Ovary (tissue), 3 donors: ENCODE results near the gene ADCY5.

Experiments
- POLR2A ChIP-seq: fragments of 450-650 bp; IDR thresholded peaks from one replicate; pipeline ENCODE4 v1.6.1; 2017; ENCODE audit warnings: antibody characterized with exemption, mild to moderate bottlenecking, moderate library complexity
- TF ChIP-seq, protein P1 (sequence below), 3 donors: fragments of 450-650 bp in 2 of 3; fragments of 200-600 bp in 1 of 3; IDR thresholded peaks; one replicate each; pipeline versions ENCODE4 v1.5.1 to v1.8.0; 2016 to 2022; ENCODE audit warnings: antibody characterized with exemption in 3 of 3, mild to moderate bottlenecking in 1 of 3
- donor health status: DM: no; HTN: no; CAD: no.

- TF ChIP-seq, protein P1, sequence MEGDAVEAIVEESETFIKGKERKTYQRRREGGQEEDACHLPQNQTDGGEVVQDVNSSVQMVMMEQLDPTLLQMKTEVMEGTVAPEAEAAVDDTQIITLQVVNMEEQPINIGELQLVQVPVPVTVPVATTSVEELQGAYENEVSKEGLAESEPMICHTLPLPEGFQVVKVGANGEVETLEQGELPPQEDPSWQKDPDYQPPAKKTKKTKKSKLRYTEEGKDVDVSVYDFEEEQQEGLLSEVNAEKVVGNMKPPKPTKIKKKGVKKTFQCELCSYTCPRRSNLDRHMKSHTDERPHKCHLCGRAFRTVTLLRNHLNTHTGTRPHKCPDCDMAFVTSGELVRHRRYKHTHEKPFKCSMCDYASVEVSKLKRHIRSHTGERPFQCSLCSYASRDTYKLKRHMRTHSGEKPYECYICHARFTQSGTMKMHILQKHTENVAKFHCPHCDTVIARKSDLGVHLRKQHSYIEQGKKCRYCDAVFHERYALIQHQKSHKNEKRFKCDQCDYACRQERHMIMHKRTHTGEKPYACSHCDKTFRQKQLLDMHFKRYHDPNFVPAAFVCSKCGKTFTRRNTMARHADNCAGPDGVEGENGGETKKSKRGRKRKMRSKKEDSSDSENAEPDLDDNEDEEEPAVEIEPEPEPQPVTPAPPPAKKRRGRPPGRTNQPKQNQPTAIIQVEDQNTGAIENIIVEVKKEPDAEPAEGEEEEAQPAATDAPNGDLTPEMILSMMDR (IDR thresholded peaks at IDR 0.05) = no peak
- no peak for TF ChIP-seq POLR2A
Observed at GRCh38 chr3:123332124-123332641, 116.7 kb downstream of the ADCY5 start.
